Measurements from ENCODE around the gene ADAMTS5. TPM values are rescaled to one million over a fixed set of nuclear protein-coding genes. Genes with fewer than 3 reads are reported as not detected.

The ADAMTS5 gene
- total and polyA plus RNA-seq, 9 of the 15 experiments (the other 6 are each of a cell fraction or from before 2014, with no cell fraction given) = not detected

DNA sequence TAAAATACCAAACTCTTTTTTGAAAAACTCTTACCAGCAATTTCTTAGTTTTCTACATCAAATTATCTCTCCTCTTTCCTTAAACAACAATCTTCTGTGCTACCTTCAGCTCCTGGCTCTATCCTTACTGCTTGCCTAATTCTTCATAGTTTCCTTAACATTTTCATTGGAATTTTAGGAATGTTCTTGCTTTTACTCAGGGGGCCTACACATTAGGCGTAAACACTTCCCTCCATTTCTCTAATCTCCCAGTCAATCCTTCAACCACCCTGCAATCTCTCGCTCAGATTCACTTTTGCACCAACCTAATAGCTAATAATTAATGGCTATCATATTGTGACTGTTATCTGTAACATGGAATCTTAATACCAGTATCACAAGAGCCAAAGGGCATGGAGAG is 50.1 kb downstream of the ADAMTS5 start:
- Histone ChIP-seq H3K4me3 (no peak overlapping the region), H3K36me3 (ENCODE audit: control insufficient read depth, insufficient read depth, low read length) (no peaks in the 10 kb centered on the region), H2AFZ (ENCODE audit: low read depth, low read length) (no peak overlapping the region), H3K9ac (ENCODE audit: insufficient read depth in 1 of 2, low read depth in 2 of 2, low read length in 2 of 2) (no peak overlapping the region), H3K27ac (ENCODE audit: extremely low read depth, low read depth, low read length) (no peak overlapping the region), H3K4me2 (ENCODE audit: insufficient read depth, low read length) (no peak overlapping the region), H3K9me1 (ENCODE audit: control insufficient read depth, insufficient read depth, low read length) (no peaks in the 10 kb centered on the region), H3K4me1 (replicated peaks in 1 of 2; ENCODE audit: control insufficient read depth in 2 of 2, insufficient read depth in 2 of 2, low read length in 2 of 2) (no peaks in the 10 kb centered on the region), H3K79me2 (ENCODE audit: control insufficient read depth, insufficient read depth, low read length) (no peaks in the 10 kb centered on the region), H3K27me3 (ENCODE audit: control insufficient read depth in 2 of 2, insufficient read depth in 2 of 2, low read length in 2 of 2) (no peaks in the 10 kb centered on the region), H3K9me3 (replicated peaks; ENCODE audit: control insufficient read depth, insufficient read depth, low read depth, low read length) (no peaks in the 10 kb centered on the region), H4K20me1 (replicated peaks; ENCODE audit: control insufficient read depth, insufficient read depth, low read length) (no peaks in the 10 kb centered on the region)
- ChIA-PET CTCF (ENCODE audit: low intra/inter-chr PET ratio) (no interaction called here), POLR2A (interaction anchor here (0.6 kb wide), 1 partner anchor 14 kb away, joined by 4 read pairs; no protein-coding TSS in a partner anchor)
- FAIRE-seq (no peak), ATAC-seq (no peak), DNase-seq (ENCODE audit: extremely low read depth in 1 of 4, low spot score in 3 of 4) (no peak)
- intact Hi-C loops (cut with micrococcal nuclease) = no loop called here
- no peak for TF ChIP-seq ZFP36 (IDR thresholded peaks at IDR 0.05; ENCODE audit: low read depth, low read length, partially characterized antibody)
- TF ChIP-seq, protein P1, sequence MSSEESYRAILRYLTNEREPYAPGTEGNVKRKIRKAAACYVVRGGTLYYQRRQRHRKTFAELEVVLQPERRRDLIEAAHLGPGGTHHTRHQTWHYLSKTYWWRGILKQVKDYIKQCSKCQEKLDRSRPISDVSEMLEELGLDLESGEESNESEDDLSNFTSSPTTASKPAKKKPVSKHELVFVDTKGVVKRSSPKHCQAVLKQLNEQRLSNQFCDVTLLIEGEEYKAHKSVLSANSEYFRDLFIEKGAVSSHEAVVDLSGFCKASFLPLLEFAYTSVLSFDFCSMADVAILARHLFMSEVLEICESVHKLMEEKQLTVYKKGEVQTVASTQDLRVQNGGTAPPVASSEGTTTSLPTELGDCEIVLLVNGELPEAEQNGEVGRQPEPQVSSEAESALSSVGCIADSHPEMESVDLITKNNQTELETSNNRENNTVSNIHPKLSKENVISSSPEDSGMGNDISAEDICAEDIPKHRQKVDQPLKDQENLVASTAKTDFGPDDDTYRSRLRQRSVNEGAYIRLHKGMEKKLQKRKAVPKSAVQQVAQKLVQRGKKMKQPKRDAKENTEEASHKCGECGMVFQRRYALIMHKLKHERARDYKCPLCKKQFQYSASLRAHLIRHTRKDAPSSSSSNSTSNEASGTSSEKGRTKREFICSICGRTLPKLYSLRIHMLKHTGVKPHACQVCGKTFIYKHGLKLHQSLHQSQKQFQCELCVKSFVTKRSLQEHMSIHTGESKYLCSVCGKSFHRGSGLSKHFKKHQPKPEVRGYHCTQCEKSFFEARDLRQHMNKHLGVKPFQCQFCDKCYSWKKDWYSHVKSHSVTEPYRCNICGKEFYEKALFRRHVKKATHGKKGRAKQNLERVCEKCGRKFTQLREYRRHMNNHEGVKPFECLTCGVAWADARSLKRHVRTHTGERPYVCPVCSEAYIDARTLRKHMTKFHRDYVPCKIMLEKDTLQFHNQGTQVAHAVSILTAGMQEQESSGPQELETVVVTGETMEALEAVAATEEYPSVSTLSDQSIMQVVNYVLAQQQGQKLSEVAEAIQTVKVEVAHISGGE (CRISPR knock-in tag; IDR thresholded peaks at IDR 0.05) = no peak
- 3% methylated on average over 2 of the region's 2 CpGs for WGBS (ENCODE audit: insufficient coverage, low coverage, missing lambda C conversion rate)
- no TSS peak for BruUV-seq (replicated peaks)
- in situ Hi-C loops (cut with MboI) = no loop called here

Measured in K562 (cell line).